ENCODE measurements around the gene PTGFR.

DNA sequence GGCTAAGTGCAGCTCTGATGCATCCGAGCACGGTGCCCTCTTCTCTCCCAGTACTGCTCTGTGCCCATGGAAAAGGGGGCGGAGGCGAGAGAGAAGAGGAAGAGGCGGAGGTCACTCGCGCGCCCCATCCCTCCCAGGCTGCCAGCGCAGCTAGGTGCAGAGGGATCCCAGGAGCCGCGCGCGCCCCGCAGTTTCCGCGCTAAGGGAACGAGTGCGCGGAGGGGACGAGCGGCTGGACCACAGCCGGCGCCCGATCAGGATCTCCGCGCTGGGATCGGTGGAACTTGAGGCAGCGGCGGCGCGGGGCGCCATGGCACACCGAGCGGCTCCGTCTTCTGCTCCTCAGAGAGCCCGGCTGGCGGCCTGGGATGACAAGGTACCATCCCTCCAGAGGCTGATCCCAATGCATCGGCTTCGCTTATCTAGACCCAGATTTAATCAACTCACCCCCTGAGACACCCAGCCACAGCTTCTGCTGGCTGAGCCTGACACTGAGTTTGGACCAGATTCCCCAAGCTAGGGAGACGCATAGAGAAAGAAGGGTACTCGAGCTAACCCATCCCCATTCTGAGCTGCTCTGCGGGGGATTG is at the start of gene PTGFR:
- TF ChIP-seq CTCF (IDR thresholded peaks at IDR 0.05): no peak
- no peak for TF ChIP-seq POLR2A (IDR thresholded peaks at IDR 0.05)

Data from lower leg skin (tissue), 3 donors.